H9 (cell line): ENCODE data around the gene NME4. TPM values are rescaled to one million over a fixed set of nuclear protein-coding genes. Genes with fewer than 3 reads are reported as not detected.

ENCODE experiments used
- DNase-seq: peaks from one replicate; pipeline ENCODE4 v3.0.0-alpha.2; 2017
- H2AFZ ChIP-seq: one replicate; pipeline ENCODE4 v1.6.1; 2013; ENCODE audit warnings: mild to moderate bottlenecking, low read length, control low read depth, moderate library complexity
- H2AK5ac ChIP-seq: 2 replicates; pipeline ENCODE4 v1.6.1; 2013; ENCODE audit warnings: low read length, control low read depth, mixed read lengths; ENCODE audit not compliant: insufficient read length
- H2BK120ac ChIP-seq: one replicate; pipeline ENCODE4 v1.6.1; 2013; ENCODE audit warnings: low read depth, mild to moderate bottlenecking, low read length, control low read depth, inconsistent platforms; ENCODE audit not compliant: poor library complexity, severe bottlenecking
- H2BK12ac ChIP-seq: 2 replicates; pipeline ENCODE4 v1.6.1; 2013; ENCODE audit warnings: low read length, control low read depth, mixed read lengths, low read depth; ENCODE audit not compliant: insufficient read length
- H2BK15ac ChIP-seq: 2 replicates; pipeline ENCODE4 v1.6.1; 2013; ENCODE audit warnings: low read depth, low read length, control low read depth
- H2BK20ac ChIP-seq: one replicate; pipeline ENCODE4 v1.6.1; 2013; ENCODE audit warnings: low read depth, mild to moderate bottlenecking, low read length, control low read depth, inconsistent platforms; ENCODE audit not compliant: poor library complexity, severe bottlenecking
- H2BK5ac ChIP-seq: 2 replicates; pipeline ENCODE4 v1.6.1; 2013; ENCODE audit warnings: low read length, control low read depth, mixed read lengths; ENCODE audit not compliant: insufficient read length
- H3K14ac ChIP-seq: 2 replicates; pipeline ENCODE4 v1.6.1; 2013; ENCODE audit warnings: low read length, control low read depth; ENCODE audit not compliant: insufficient read depth
- H3K18ac ChIP-seq: 2 replicates; pipeline ENCODE4 v1.6.1; 2013; ENCODE audit warnings: low read depth, mild to moderate bottlenecking, mixed read lengths, low read length, control low read depth; ENCODE audit not compliant: insufficient read length
- H3K23ac ChIP-seq: 2 replicates; pipeline ENCODE4 v1.6.1; 2013; ENCODE audit warnings: low read length, control low read depth, mixed read lengths, low read depth; ENCODE audit not compliant: insufficient read length
- H3K23me2 ChIP-seq: 2 replicates; pipeline ENCODE4 v1.6.1; 2013; ENCODE audit warnings: low read depth, mild to moderate bottlenecking, mixed read lengths, low read length, control low read depth; ENCODE audit not compliant: insufficient read length, poor library complexity, severe bottlenecking
- H3K27ac ChIP-seq: 2 replicates; pipeline ENCODE4 v1.5.1; 2013; ENCODE audit warnings: low read length, control low read depth, mixed read lengths, low read depth; ENCODE audit not compliant: insufficient read length
- H3K27me3 ChIP-seq: 2 replicates; pipeline ENCODE4 v1.6.1; 2013; ENCODE audit warnings: low read length, control low read depth, inconsistent platforms; ENCODE audit not compliant: insufficient read depth
- H3K4ac ChIP-seq: 2 replicates; pipeline ENCODE4 v1.6.1; 2013; ENCODE audit warnings: low read depth, mild to moderate bottlenecking, control low read depth, inconsistent platforms, low read length, moderate library complexity
- H3K4me1 ChIP-seq: 2 replicates; pipeline ENCODE4 v1.6.1; 2013; ENCODE audit warnings: low read length, control low read depth, inconsistent platforms; ENCODE audit not compliant: insufficient read depth
- H3K4me2 ChIP-seq: 2 replicates; pipeline ENCODE4 v1.6.1; 2013; ENCODE audit warnings: low read length, control low read depth, mixed read lengths; ENCODE audit not compliant: insufficient read length, insufficient read depth
- H3K56ac ChIP-seq: 2 replicates; pipeline ENCODE4 v1.6.1; 2013; ENCODE audit warnings: low read depth, mild to moderate bottlenecking, mixed read lengths, low read length, control low read depth; ENCODE audit not compliant: insufficient read length
- H3K79me1 ChIP-seq: 2 replicates; pipeline ENCODE4 v1.6.1; 2013; ENCODE audit warnings: low read depth, mild to moderate bottlenecking, moderate library complexity, low read length, control low read depth, inconsistent platforms; ENCODE audit not compliant: insufficient read depth, poor library complexity, severe bottlenecking
- H3K79me2 ChIP-seq: 2 replicates; pipeline ENCODE4 v1.6.1; 2013; ENCODE audit warnings: low read length, control low read depth, inconsistent platforms; ENCODE audit not compliant: insufficient read depth
- H3K9ac ChIP-seq: 2 replicates; pipeline ENCODE4 v1.6.1; 2013; ENCODE audit warnings: low read length, control low read depth, mixed read lengths; ENCODE audit not compliant: insufficient read length; ENCODE audit errors: extremely low read depth
- H3K9me3 ChIP-seq: one replicate; pipeline ENCODE4 v1.6.1; 2013; ENCODE audit warnings: low read depth, low read length, inconsistent platforms; ENCODE audit not compliant: control insufficient read depth
- H3T11ph ChIP-seq: one replicate; pipeline ENCODE4 v1.6.1; 2013; ENCODE audit warnings: mild to moderate bottlenecking, low read length, control low read depth, inconsistent platforms
- H4K20me1 ChIP-seq: one replicate; pipeline ENCODE4 v1.6.1; 2013; ENCODE audit not compliant: control insufficient read depth, insufficient read length, insufficient read depth
- H4K5ac ChIP-seq: 2 replicates; pipeline ENCODE4 v1.6.1; 2013; ENCODE audit warnings: low read depth, mild to moderate bottlenecking, mixed read lengths, low read length, control low read depth; ENCODE audit not compliant: insufficient read length
- H4K8ac ChIP-seq: replicated peaks from 2 replicates; pipeline ENCODE4 v1.6.1; 2013; ENCODE audit warnings: low read length, control low read depth, mixed read lengths, low read depth; ENCODE audit not compliant: insufficient read length
- H4K91ac ChIP-seq: 2 replicates; pipeline ENCODE4 v1.6.1; 2013; ENCODE audit warnings: low read depth, mild to moderate bottlenecking, moderate library complexity, mixed read lengths, low read length, control low read depth; ENCODE audit not compliant: insufficient read length
- H3K27ac Mint-ChIP-seq, 3 experiments: 2 replicates in 2 of 3; 3 replicates in 1 of 3; pipeline ENCODE4 v1.8.0; 2020 to 2021; ENCODE audit warnings: mixed read lengths in 3 of 3, mild to moderate bottlenecking in 1 of 3, moderate library complexity in 1 of 3
- H3K27me3 Mint-ChIP-seq: 2 replicates; pipeline ENCODE4 v1.8.0; 2021; ENCODE audit warnings: low read depth, mild to moderate bottlenecking, moderate library complexity, mixed read lengths
- H3K36me3 Mint-ChIP-seq, 3 experiments: 2 replicates in 2 of 3; 3 replicates in 1 of 3; pipeline ENCODE4 v1.8.0; 2020 to 2021; ENCODE audit warnings: low read depth in 3 of 3, mixed read lengths in 3 of 3; ENCODE audit not compliant: insufficient read depth in 1 of 3
- H3K4me1 Mint-ChIP-seq, 2 experiments: 2 replicates each; pipeline ENCODE4 v1.8.0; 2020; ENCODE audit warnings: mixed read lengths in 2 of 2
- H3K4me3 Mint-ChIP-seq, 2 experiments: 2 replicates in 1 of 2; 3 replicates in 1 of 2; pipeline ENCODE4 v1.8.0; 2020 to 2021; ENCODE audit warnings: mild to moderate bottlenecking in 2 of 2, mixed read lengths in 2 of 2, moderate library complexity in 1 of 2
- H3K9me3 Mint-ChIP-seq, 2 experiments: 2 replicates in 1 of 2; 3 replicates in 1 of 2; pipeline ENCODE4 v1.8.0; 2020; ENCODE audit warnings: mild to moderate bottlenecking in 2 of 2, mixed read lengths in 2 of 2, moderate library complexity in 1 of 2
- WGBS: extraction: QIAGEN DNeasy Blood & Tissue Kit; methylation state at CpG from one replicate; pipeline ENCODE4 v1.1.7; 2013; ENCODE audit warnings: missing lambda C conversion rate, low lambda C conversion rate, mixed read lengths; ENCODE audit not compliant: insufficient read length; ENCODE audit errors: extremely low coverage; 5-methylcytosine and 5-hydroxymethylcytosine counted together
- total RNA-seq: library from RNA; stranded (reverse); gene quantifications from 2 replicates; pipeline ENCODE4 v1.2.1, GENCODE V29; 2021
- TF ChIP-seq, protein P1 (sequence below): fragments of 200-600 bp; sonication (generic); conservative IDR thresholded peaks from 3 replicates; pipeline ENCODE4 v1.8.0; 2021; ENCODE audit warnings: antibody characterized with exemption, mild to moderate bottlenecking

The NME4 gene
- total RNA-seq, 1 experiment from 2014 or later, result 320 TPM

DNA sequence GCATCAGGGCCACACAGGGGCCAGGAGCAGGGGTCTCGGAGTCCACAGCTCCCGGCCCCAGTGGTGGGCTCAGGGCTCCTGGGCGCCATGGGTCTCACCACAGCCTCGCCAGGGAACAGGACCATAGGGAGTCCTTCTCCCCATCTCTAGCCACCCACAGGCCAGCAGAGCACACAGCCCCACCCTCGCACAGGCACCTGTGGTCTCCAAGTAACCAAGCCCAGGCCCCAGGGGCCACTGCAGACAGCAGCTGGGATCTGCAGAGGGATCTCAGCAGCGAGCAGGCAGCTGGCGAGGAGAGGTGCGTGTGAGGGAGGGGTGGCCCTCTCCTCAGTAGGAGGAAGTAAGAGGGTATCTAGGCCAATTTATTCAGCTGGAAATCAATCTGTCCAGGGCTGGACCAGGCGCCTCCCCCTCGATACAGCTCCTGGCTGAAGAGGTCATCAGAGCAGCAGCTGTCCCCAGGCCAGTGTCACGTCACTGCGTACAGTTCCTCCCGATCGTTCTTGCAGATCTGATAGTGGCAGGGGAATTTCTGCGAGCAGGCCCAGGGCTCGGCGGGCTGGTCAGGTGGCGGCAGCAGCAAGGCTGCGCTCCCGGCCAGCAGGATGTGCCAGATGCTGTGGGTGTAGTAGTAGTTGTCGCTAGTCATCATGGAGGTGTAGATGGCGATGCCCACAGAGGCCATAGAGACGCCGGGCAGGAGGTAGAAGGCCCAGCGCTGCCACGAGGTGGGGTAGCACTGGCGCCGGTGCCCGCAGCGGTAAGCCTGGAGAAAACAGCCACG is 25.3 kb upstream of the NME4 start:
- H3K79me2 ChIP-seq, result no peaks in the 10 kb centered on the region
- no peak overlapping the region for H3K56ac ChIP-seq
- H3K4me1 ChIP-seq, result no peaks in the 10 kb centered on the region
- no peak overlapping the region for H3T11ph ChIP-seq
- H3K23me2 ChIP-seq, result no peaks in the 10 kb centered on the region
- no peak overlapping the region for H3K18ac ChIP-seq
- Mint-ChIP-seq H3K9me3 (no peaks in the 10 kb centered on the region), H3K36me3 (peaks cover 7 to 62% (median 46%) of the 10 kb centered on the region in 3 experiments), H3K4me3 (peak overlapping the region in 1 of 2 experiments; percentile 60; a peak in 1 of 5 replicates), H3K27me3 (no peaks in the 10 kb centered on the region; the same call in 1 of the 2 replicates), H3K4me1 (peaks cover 9 to 13% of the 10 kb centered on the region in 2 experiments), H3K27ac (peak overlapping the region in 1 of 3 experiments; percentile 40; a peak in 2 of 7 replicates)
- no peak overlapping the region for H3K9ac ChIP-seq
- no peaks in the 10 kb centered on the region for H4K20me1 ChIP-seq
- WGBS, result no CpG with 5 or more reads among the region's 31 CpGs
- no peak overlapping the region for H2BK20ac ChIP-seq
- TF ChIP-seq, protein P1, sequence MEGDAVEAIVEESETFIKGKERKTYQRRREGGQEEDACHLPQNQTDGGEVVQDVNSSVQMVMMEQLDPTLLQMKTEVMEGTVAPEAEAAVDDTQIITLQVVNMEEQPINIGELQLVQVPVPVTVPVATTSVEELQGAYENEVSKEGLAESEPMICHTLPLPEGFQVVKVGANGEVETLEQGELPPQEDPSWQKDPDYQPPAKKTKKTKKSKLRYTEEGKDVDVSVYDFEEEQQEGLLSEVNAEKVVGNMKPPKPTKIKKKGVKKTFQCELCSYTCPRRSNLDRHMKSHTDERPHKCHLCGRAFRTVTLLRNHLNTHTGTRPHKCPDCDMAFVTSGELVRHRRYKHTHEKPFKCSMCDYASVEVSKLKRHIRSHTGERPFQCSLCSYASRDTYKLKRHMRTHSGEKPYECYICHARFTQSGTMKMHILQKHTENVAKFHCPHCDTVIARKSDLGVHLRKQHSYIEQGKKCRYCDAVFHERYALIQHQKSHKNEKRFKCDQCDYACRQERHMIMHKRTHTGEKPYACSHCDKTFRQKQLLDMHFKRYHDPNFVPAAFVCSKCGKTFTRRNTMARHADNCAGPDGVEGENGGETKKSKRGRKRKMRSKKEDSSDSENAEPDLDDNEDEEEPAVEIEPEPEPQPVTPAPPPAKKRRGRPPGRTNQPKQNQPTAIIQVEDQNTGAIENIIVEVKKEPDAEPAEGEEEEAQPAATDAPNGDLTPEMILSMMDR, result no peak
- no peak for DNase-seq
- no peaks in the 10 kb centered on the region for H3K9me3 ChIP-seq
- H3K27ac ChIP-seq, result no peak overlapping the region
- no peak overlapping the region for H4K91ac ChIP-seq
- H3K4me2 ChIP-seq, result no peak overlapping the region
- H2AK5ac ChIP-seq, result no peak overlapping the region
- H2BK5ac ChIP-seq, result no peak overlapping the region
- H3K14ac ChIP-seq, result no peak overlapping the region
- no peak overlapping the region for H3K4ac ChIP-seq
- H3K23ac ChIP-seq, result no peak overlapping the region
- H2BK15ac ChIP-seq, result no peak overlapping the region
- H3K79me1 ChIP-seq, result no peaks in the 10 kb centered on the region
- H2AFZ ChIP-seq, result no peak overlapping the region
- H2BK12ac ChIP-seq, result no peak overlapping the region
- no peak overlapping the region for H4K8ac ChIP-seq
- no peak overlapping the region for H4K5ac ChIP-seq
- no peak overlapping the region for H2BK120ac ChIP-seq
- no peaks in the 10 kb centered on the region for H3K27me3 ChIP-seq
